IMR-90 (cell line): ENCODE results near the gene MB. TPM values are rescaled to one million over a fixed set of nuclear protein-coding genes. Genes with fewer than 3 reads are reported as not detected.

ENCODE experiments used
- ATAC-seq: fragments of 200-7000 bp; cut with Tn5 transposase; 2 replicates; pipeline ENCODE4 v1.9.1; 2020; ENCODE audit warnings: low read depth, mild to moderate bottlenecking, moderate library complexity
- BruUV-seq: library from RNA; stranded (reverse); fragments of 400-500 nt; replicated peaks from 2 replicates; lab custom pipeline; 2021; lab: Mats Ljungman, UMichigan
- CTCF ChIA-PET: fragments of 300-600 bp; formaldehyde crosslinking; extraction: SDS; loops from one replicate; lab custom pipeline; 2021; ENCODE audit warnings: antibody characterized with exemption; lab: Yijun Ruan, JAX
- POLR2A ChIA-PET: fragments of 300-600 bp; sonication (Branson Sonifier 250); formaldehyde crosslinking; loops from one replicate; lab custom pipeline; 2022; ENCODE audit warnings: antibody characterized with exemption; ENCODE audit not compliant: unreplicated experiment; lab: Charles Lee
- DNase-seq: peaks from one replicate; pipeline ENCODE4 v3.0.0; 2013
- H2AFZ ChIP-seq: replicated peaks from 2 replicates; pipeline ENCODE3; 2013; ENCODE audit warnings: low read length, mild to moderate bottlenecking; ENCODE audit not compliant: poor library complexity
- H2AK5ac ChIP-seq: 2 replicates; pipeline ENCODE4 v1.6.1; 2013; ENCODE audit warnings: low read depth, low read length, inconsistent platforms
- H2AK9ac ChIP-seq: replicated peaks from 2 replicates; pipeline ENCODE3; 2013; ENCODE audit warnings: mild to moderate bottlenecking, low read depth, low read length, moderate library complexity; ENCODE audit not compliant: poor library complexity
- H2BK120ac ChIP-seq: 2 replicates; pipeline ENCODE4 v1.6.1; 2013; ENCODE audit warnings: low read depth, low read length, inconsistent platforms
- H2BK15ac ChIP-seq: 3 replicates; pipeline ENCODE4 v1.6.1; 2013; ENCODE audit warnings: low read depth, low read length, inconsistent platforms
- H2BK20ac ChIP-seq: 2 replicates; pipeline ENCODE4 v1.6.1; 2013; ENCODE audit warnings: low read depth, mild to moderate bottlenecking, inconsistent platforms, low read length, moderate library complexity
- H2BK5ac ChIP-seq: 2 replicates; pipeline ENCODE4 v1.6.1; 2013; ENCODE audit warnings: mild to moderate bottlenecking, low read depth, low read length, inconsistent platforms; ENCODE audit not compliant: poor library complexity, severe bottlenecking
- H3K14ac ChIP-seq: replicated peaks from 2 replicates; pipeline ENCODE4 v1.6.1; 2013; ENCODE audit warnings: low read depth, low read length, inconsistent platforms
- H3K18ac ChIP-seq: 2 replicates; pipeline ENCODE4 v1.6.1; 2013; ENCODE audit warnings: low read depth, low read length, control low read depth
- H3K23ac ChIP-seq: 2 replicates; pipeline ENCODE4 v1.6.1; 2013; ENCODE audit warnings: low read depth, low read length, inconsistent platforms
- H3K27ac ChIP-seq: 2 replicates; pipeline ENCODE4 v1.5.1; 2013; ENCODE audit warnings: mild to moderate bottlenecking, control low read depth, low read length; ENCODE audit not compliant: insufficient read depth
- H3K27me3 ChIP-seq: 2 replicates; pipeline ENCODE4 v1.6.1; 2013; ENCODE audit warnings: low read length; ENCODE audit not compliant: control insufficient read depth, insufficient read depth
- H3K36me3 ChIP-seq: 2 replicates; pipeline ENCODE4 v1.6.1; 2013; ENCODE audit warnings: low read length, mixed read lengths; ENCODE audit not compliant: control insufficient read depth, insufficient read depth
- H3K4ac ChIP-seq: 2 replicates; pipeline ENCODE4 v1.6.1; 2013; ENCODE audit warnings: low read depth, low read length, inconsistent platforms
- H3K4me1 ChIP-seq: 2 replicates; pipeline ENCODE4 v1.6.1; 2013; ENCODE audit warnings: low read length, mixed read lengths; ENCODE audit not compliant: control insufficient read depth, insufficient read depth
- H3K4me2 ChIP-seq: 2 replicates; pipeline ENCODE4 v1.6.1; 2013; ENCODE audit warnings: low read depth, mild to moderate bottlenecking, control low read depth, low read length, moderate library complexity
- H3K4me3 ChIP-seq: 2 replicates; pipeline ENCODE4 v1.5.1; 2013; ENCODE audit warnings: low read depth, mild to moderate bottlenecking, control low read depth, low read length, moderate library complexity; ENCODE audit not compliant: insufficient read depth
- H3K56ac ChIP-seq: 2 replicates; pipeline ENCODE4 v1.6.1; 2013; ENCODE audit warnings: low read length, inconsistent platforms; ENCODE audit not compliant: insufficient read depth; ENCODE audit errors: extremely low read depth
- H3K79me1 ChIP-seq, 2 experiments: 2 replicates each; pipeline ENCODE4 v1.6.1; 2013; ENCODE audit warnings: low read length in 2 of 2, inconsistent platforms in 1 of 2, low read depth in 1 of 2
- H3K9ac ChIP-seq: 2 replicates; pipeline ENCODE4 v1.6.1; 2013; ENCODE audit warnings: low read depth, low read length, control low read depth
- H3K9me1 ChIP-seq: 2 replicates; pipeline ENCODE4 v1.6.1; 2013; ENCODE audit warnings: low read length, inconsistent platforms; ENCODE audit not compliant: insufficient read depth
- H3K9me3 ChIP-seq: 2 replicates; pipeline ENCODE4 v1.6.1; 2013; ENCODE audit warnings: low read length; ENCODE audit not compliant: control insufficient read depth, insufficient read depth
- H4K20me1 ChIP-seq: 2 replicates; pipeline ENCODE4 v1.6.1; 2013; ENCODE audit warnings: low read length, inconsistent platforms; ENCODE audit not compliant: insufficient read depth
- H4K5ac ChIP-seq: 2 replicates; pipeline ENCODE4 v1.6.1; 2013; ENCODE audit warnings: mild to moderate bottlenecking, low read depth, low read length, control low read depth
- H4K8ac ChIP-seq, 2 experiments: 2 replicates each; pipeline ENCODE4 v1.6.1; 2013; ENCODE audit warnings: low read depth in 2 of 2, low read length in 2 of 2, control low read depth in 1 of 2, inconsistent platforms in 1 of 2
- H4K91ac ChIP-seq: 2 replicates; pipeline ENCODE4 v1.6.1; 2013; ENCODE audit warnings: low read depth, low read length, inconsistent platforms; ENCODE audit not compliant: insufficient read depth
- BHLHE40 ChIP-seq: fragments of 150-350 bp; IDR thresholded peaks from 2 replicates; pipeline ENCODE4 v1.6.1; 2016; ENCODE audit warnings: mild to moderate bottlenecking, low read depth, low read length
- CHD1 ChIP-seq: IDR thresholded peaks from 2 replicates; pipeline ENCODE4 v1.6.1; 2012; ENCODE audit warnings: low read depth, low read length, improper control_type of control experiment
- ELK1 ChIP-seq: fragments of 150-350 bp; IDR thresholded peaks from 2 replicates; pipeline ENCODE4 v1.6.1; 2016; ENCODE audit warnings: low read depth, mild to moderate bottlenecking, low read length, moderate library complexity, borderline replicate concordance
- FOS ChIP-seq: fragments of 150-350 bp; IDR thresholded peaks from 2 replicates; pipeline ENCODE4 v1.6.1; 2016; ENCODE audit warnings: low read depth, low read length
- MAZ ChIP-seq: IDR thresholded peaks from 2 replicates; pipeline ENCODE4 v1.6.1; 2012; ENCODE audit warnings: low read depth, mild to moderate bottlenecking, low read length, improper control_type of control experiment, moderate library complexity, borderline replicate concordance
- MXI1 ChIP-seq: IDR thresholded peaks from 2 replicates; pipeline ENCODE4 v1.6.1; 2012; ENCODE audit warnings: low read depth, mild to moderate bottlenecking, low read length, moderate library complexity, borderline replicate concordance
- POLR2A ChIP-seq: IDR thresholded peaks from 2 replicates; pipeline ENCODE4 v1.6.1; 2012; ENCODE audit warnings: mild to moderate bottlenecking, low read depth, low read length
- RAD21 ChIP-seq: IDR thresholded peaks from 2 replicates; pipeline ENCODE4 v1.6.1; 2012; ENCODE audit warnings: low read length, improper control_type of control experiment
- RCOR1 ChIP-seq: IDR thresholded peaks from 2 replicates; pipeline ENCODE4 v1.6.1; 2012; ENCODE audit warnings: mild to moderate bottlenecking, low read length, improper control_type of control experiment; ENCODE audit not compliant: insufficient replicate concordance
- WGBS, 2 experiments: methylation state at CpG; one replicate each; pipeline versions ENCODE4 v1.1.5 to v1.1.7; 2013; ENCODE audit warnings: missing lambda C conversion rate in 2 of 2; ENCODE audit not compliant: insufficient read length in 1 of 2; ENCODE audit errors: extremely low coverage in 2 of 2; 5-methylcytosine and 5-hydroxymethylcytosine counted together
- dilution Hi-C: fragments of 300-500 bp; cut with HindIII; formaldehyde crosslinking; loops from one replicate; pipeline ENCODE4 v1.14.3; 2018; ENCODE audit warnings: low sequenced_read_pairs; ENCODE audit not compliant: unreplicated experiment
- in situ Hi-C: fragments of 300-500 bp; cut with MboI; formaldehyde crosslinking; loops from 3 replicates; pipeline ENCODE4 v1.14.3; 2019; ENCODE audit warnings: low sequenced_read_pairs, inconsistent platforms, mixed read lengths
- intact Hi-C: fragments of 100-400 bp; cut with micrococcal nuclease; formaldehyde crosslinking; loops from 2 replicates; pipeline ENCODE4 v1.10.0; 2022
- polyA plus RNA-seq, 3 experiments: library from polyadenylated mRNA; depleted of rRNA; stranded (reverse); fragments of >200 nt; gene quantifications; 2 replicates each; pipeline ENCODE4 v1.2.3, GENCODE V29; 2012; ENCODE audit warnings: low replicate concordance in 1 of 3
- total RNA-seq: library from RNA; depleted of rRNA; stranded (reverse); fragments of >200 nt; gene quantifications from 2 replicates; pipeline ENCODE4 v1.2.3, GENCODE V29; 2012
- TF ChIP-seq, protein P1 (sequence below): conservative IDR thresholded peaks from 2 replicates; pipeline ENCODE4 v1.5.1; 2012; ENCODE audit warnings: mild to moderate bottlenecking, low read depth, low read length, improper control_type of control experiment

Gene MB
- total and polyA plus RNA-seq, 2 of the 4 experiments (the other 2 are of a cell fraction): not detected

DNA sequence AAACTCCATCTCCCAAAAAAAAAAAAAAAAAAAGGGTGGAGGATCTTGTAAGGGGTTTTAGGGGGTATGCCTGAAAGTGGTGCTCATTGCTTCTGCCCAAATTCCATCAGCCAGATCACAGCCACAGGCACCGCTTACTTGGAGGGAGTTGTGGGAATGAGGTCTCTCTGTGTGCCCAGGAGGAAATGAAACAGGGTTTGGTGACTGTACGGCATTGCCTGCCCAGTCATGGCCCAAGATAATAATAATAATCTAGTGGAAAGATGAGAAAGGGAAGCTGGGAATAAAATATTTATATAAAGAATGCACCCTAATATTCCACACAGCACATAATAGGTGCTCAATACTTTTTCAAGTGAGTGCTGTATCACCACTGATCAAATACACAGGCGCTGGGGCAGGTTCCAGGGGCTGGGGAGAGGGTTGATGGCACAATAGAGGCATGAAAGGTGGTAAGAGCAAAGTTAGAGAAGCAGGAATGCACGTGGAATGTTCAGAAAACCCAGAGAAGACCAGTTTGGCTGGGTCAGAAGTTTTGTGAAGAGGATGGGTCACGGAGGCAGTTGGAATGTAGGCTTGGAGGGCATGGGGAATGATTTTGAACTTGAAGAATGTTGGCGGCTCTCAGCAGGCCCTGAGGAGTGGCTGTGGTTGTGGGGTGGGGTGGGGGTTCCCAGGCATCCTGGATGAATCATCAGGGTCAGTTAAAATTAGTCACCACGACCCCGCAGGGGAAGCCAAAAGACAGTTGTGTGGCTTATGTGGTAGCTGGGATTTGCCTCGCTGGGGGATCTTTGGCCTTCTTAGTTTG lies 12.5 kb upstream of the MB start:
- dilution Hi-C loops: no loop called here
- POLR2A ChIA-PET: interaction anchor here (1.0 kb wide), 1 partner anchor 285 kb away, joined by 4 read pairs; no protein-coding TSS in a partner anchor

More for the DNA sequence above, 12.5 kb upstream of the MB start:
- Histone ChIP-seq H3K23ac (peak overlapping the region; percentile 98), H3K9me1 (peaks cover 20% of the 10 kb centered on the region), H3K9me3 (no peaks in the 10 kb centered on the region), H4K91ac (peak overlapping the region; percentile 99), H2BK120ac (peak overlapping the region; percentile 99), H2AK9ac (peak overlapping the region; percentile 56), H2BK20ac (peak overlapping the region; percentile 99), H3K27me3 (no peaks in the 10 kb centered on the region), H4K5ac (peak overlapping the region; percentile 47; the same call in 1 of the 2 replicates), H3K36me3 (no peaks in the 10 kb centered on the region), H2BK15ac (peak overlapping the region; percentile 96), H3K4ac (peak overlapping the region; percentile 99), H2BK5ac (peak overlapping the region; percentile 96), H3K9ac (peak overlapping the region; percentile 21; the same call in 1 of the 2 replicates), H3K4me2 (peak overlapping the region; percentile 39), H3K4me1 (peaks cover 9% of the 10 kb centered on the region), H3K14ac (peak overlapping the region; percentile 97), H4K8ac (peak overlapping the region; percentile 37 to 96), H3K4me3 (no peak overlapping the region), H3K27ac (peak overlapping the region; percentile 61), H2AFZ (peak overlapping the region; percentile 73), H3K56ac (peak overlapping the region; percentile 77), H3K18ac (peak overlapping the region; percentile 86), H4K20me1 (no peaks in the 10 kb centered on the region), H3K79me1 (peaks cover 3 to 14% of the 10 kb centered on the region in 2 experiments; a peak in 3 of 4 replicates), H2AK5ac (peak overlapping the region; percentile 99)
- BruUV-seq: no TSS peak
- peak; percentile 69 for ATAC-seq
- 8% methylated on average over 2 of the region's 9 CpGs; no CpG with 5 or more reads in 1 of the 2 experiments for WGBS, 2 experiments
- intact Hi-C loops: loop anchor here (1.0 to 5.0 kb wide), 3 partner anchors 19 to 398 kb away; partner anchors contain the start of genes APOL6 and RBFOX2
- peak; percentile 98 for DNase-seq
- CTCF ChIA-PET: interaction anchor here (0.8 kb wide), 1 partner anchor 209 kb away, joined by 5 read pairs; no protein-coding TSS in a partner anchor
- TF ChIP-seq ELK1 (no peak), FOS (peak; percentile 99), RAD21 (peak; percentile 21; the same call in 1 of the 2 replicates), MAZ (peak; percentile 94), RCOR1 (peak; percentile 78), BHLHE40 (peak; percentile 51; the same call in 1 of the 2 replicates), CHD1 (no peak), POLR2A (0 out of 2 replicates have a peak, but pooled peaks have one; percentile 44), MXI1 (peak; percentile 76)
- TF ChIP-seq, protein P1, sequence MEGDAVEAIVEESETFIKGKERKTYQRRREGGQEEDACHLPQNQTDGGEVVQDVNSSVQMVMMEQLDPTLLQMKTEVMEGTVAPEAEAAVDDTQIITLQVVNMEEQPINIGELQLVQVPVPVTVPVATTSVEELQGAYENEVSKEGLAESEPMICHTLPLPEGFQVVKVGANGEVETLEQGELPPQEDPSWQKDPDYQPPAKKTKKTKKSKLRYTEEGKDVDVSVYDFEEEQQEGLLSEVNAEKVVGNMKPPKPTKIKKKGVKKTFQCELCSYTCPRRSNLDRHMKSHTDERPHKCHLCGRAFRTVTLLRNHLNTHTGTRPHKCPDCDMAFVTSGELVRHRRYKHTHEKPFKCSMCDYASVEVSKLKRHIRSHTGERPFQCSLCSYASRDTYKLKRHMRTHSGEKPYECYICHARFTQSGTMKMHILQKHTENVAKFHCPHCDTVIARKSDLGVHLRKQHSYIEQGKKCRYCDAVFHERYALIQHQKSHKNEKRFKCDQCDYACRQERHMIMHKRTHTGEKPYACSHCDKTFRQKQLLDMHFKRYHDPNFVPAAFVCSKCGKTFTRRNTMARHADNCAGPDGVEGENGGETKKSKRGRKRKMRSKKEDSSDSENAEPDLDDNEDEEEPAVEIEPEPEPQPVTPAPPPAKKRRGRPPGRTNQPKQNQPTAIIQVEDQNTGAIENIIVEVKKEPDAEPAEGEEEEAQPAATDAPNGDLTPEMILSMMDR: no peak
- in situ Hi-C loops: loop anchor here (5.0 to 10.0 kb wide), 3 partner anchors 205 to 495 kb away; no protein-coding TSS in a partner anchor
